HEK293T (cell line): ENCODE data around the gene ABHD12B.

Experiments used
- ARNT ChIP-seq: fragments of 450-650 bp; IDR thresholded peaks from 2 replicates; pipeline ENCODE4 v1.6.1; 2017; ENCODE audit warnings: mild to moderate bottlenecking
- CTBP1 ChIP-seq: fragments of 450-650 bp; IDR thresholded peaks from 2 replicates; pipeline ENCODE4 v1.6.1; 2016; ENCODE audit warnings: borderline replicate concordance
- ELF4 ChIP-seq: fragments of 450-650 bp; IDR thresholded peaks from 2 replicates; pipeline ENCODE4 v1.6.1; 2017; ENCODE audit warnings: antibody characterized with exemption
- L3MBTL2 ChIP-seq: fragments of 450-650 bp; conservative IDR thresholded peaks from 2 replicates; pipeline ENCODE4 v1.6.1; 2016; ENCODE audit warnings: mild to moderate bottlenecking
- SP1 ChIP-seq: fragments of 450-650 bp; IDR thresholded peaks from 2 replicates; pipeline ENCODE4 v1.6.1; 2017
- SUZ12 ChIP-seq: fragments of 450-650 bp; IDR thresholded peaks from 2 replicates; pipeline ENCODE4 v1.6.1; 2016; ENCODE audit warnings: mild to moderate bottlenecking
- ZNF384 ChIP-seq: fragments of 450-650 bp; IDR thresholded peaks from 2 replicates; pipeline ENCODE4 v1.6.1; 2016

GRCh38 chr14:50837271-50837670, 34.6 kb upstream of the ABHD12B start:
- TF ChIP-seq SP1 (no peak), ELF4 (no peak), L3MBTL2 (no peak), ARNT (no peak), CTBP1 (no peak), SUZ12 (no peak), ZNF384 (no peak)
